Measurements from ENCODE around the gene RGCC.
"Not testable (repeated sequence)": the region's sequence is repeated elsewhere in the genome, so short reads cannot be mapped to it uniquely, and the experiment has no call there.

The RGCC gene

GRCh38 chr13:41490371-41491015 is 33.1 kb downstream of the RGCC start:
- no peak for DNase-seq (ENCODE audit: low spot score)

- DNase-seq (ENCODE audit: low spot score), result no peak
These were observed 34.1 kb downstream of the RGCC start for GRCh38 chr13:41491436-41491835.

- DNase-seq (ENCODE audit: low spot score), result no peak
These were observed 35.3 kb downstream of the RGCC start for GRCh38 chr13:41492432-41493260.

- DNase-seq (ENCODE audit: low spot score), result no peak
These were observed 36.9 kb downstream of the RGCC start for GRCh38 chr13:41494202-41494601.

- DNase-seq (ENCODE audit: low spot score), result no peak
These were observed 37.7 kb downstream of the RGCC start for GRCh38 chr13:41495044-41495443.

- no peak for DNase-seq (ENCODE audit: low spot score)
These were observed 39.3 kb downstream of the RGCC start for GRCh38 chr13:41496420-41497234.

- no peak for DNase-seq (ENCODE audit: low spot score)
These were observed 40.1 kb downstream of the RGCC start for GRCh38 chr13:41497436-41497835.

GRCh38 chr13:41499452-41499851 is 42.1 kb downstream of the RGCC start:
- no peak for DNase-seq (ENCODE audit: low spot score)

- no peak for DNase-seq (ENCODE audit: low spot score)
These were observed 43.2 kb downstream of the RGCC start for GRCh38 chr13:41500511-41500910.

- no peak for DNase-seq (ENCODE audit: low spot score)
These were observed 43.9 kb downstream of the RGCC start for GRCh38 chr13:41501281-41501680.

- DNase-seq (ENCODE audit: low spot score), result no peak
These were observed 44.7 kb downstream of the RGCC start for GRCh38 chr13:41502031-41502430.

- no peak for DNase-seq (ENCODE audit: low spot score)
These were observed 45.3 kb downstream of the RGCC start for GRCh38 chr13:41502673-41503072.

- no peak for DNase-seq (ENCODE audit: low spot score)
These were observed 46.0 kb downstream of the RGCC start for GRCh38 chr13:41503356-41503755.

- DNase-seq (ENCODE audit: low spot score), result not testable (repeated sequence)
These were observed 47.3 kb downstream of the RGCC start for GRCh38 chr13:41504657-41505056.

- DNase-seq (ENCODE audit: low spot score), result no peak
These were observed 48.0 kb downstream of the RGCC start for GRCh38 chr13:41505209-41505835.

- no peak for DNase-seq (ENCODE audit: low spot score)
These were observed 49.0 kb downstream of the RGCC start for GRCh38 chr13:41506312-41506711.

- no peak for DNase-seq (ENCODE audit: low spot score)
These were observed 52.6 kb downstream of the RGCC start for GRCh38 chr13:41509971-41510370.

GRCh38 chr13:41511827-41512226 is 54.5 kb downstream of the RGCC start:
- DNase-seq (ENCODE audit: low spot score), result no peak

GRCh38 chr13:41512441-41512840 is 55.1 kb downstream of the RGCC start:
- DNase-seq (ENCODE audit: low spot score), result no peak

GRCh38 chr13:41513600-41513999 is 56.2 kb downstream of the RGCC start:
- DNase-seq (ENCODE audit: low spot score), result no peak

- no peak for DNase-seq (ENCODE audit: low spot score)
These were observed 57.6 kb downstream of the RGCC start for GRCh38 chr13:41514853-41515395.
